H9 (cell line): ENCODE results near the gene VASP. TPM values are rescaled to one million over a fixed set of nuclear protein-coding genes. Genes with fewer than 3 reads are reported as not detected.

Experiments used
- DNase-seq: peaks from one replicate; pipeline ENCODE4 v3.0.0-alpha.2; 2017
- H2AFZ ChIP-seq: one replicate; pipeline ENCODE4 v1.6.1; 2013; ENCODE audit warnings: mild to moderate bottlenecking, low read length, control low read depth, moderate library complexity
- H2AK5ac ChIP-seq: 2 replicates; pipeline ENCODE4 v1.6.1; 2013; ENCODE audit warnings: low read length, control low read depth, mixed read lengths; ENCODE audit not compliant: insufficient read length
- H2BK120ac ChIP-seq: one replicate; pipeline ENCODE4 v1.6.1; 2013; ENCODE audit warnings: low read depth, mild to moderate bottlenecking, low read length, control low read depth, inconsistent platforms; ENCODE audit not compliant: poor library complexity, severe bottlenecking
- H2BK12ac ChIP-seq: 2 replicates; pipeline ENCODE4 v1.6.1; 2013; ENCODE audit warnings: low read length, control low read depth, mixed read lengths, low read depth; ENCODE audit not compliant: insufficient read length
- H2BK15ac ChIP-seq: 2 replicates; pipeline ENCODE4 v1.6.1; 2013; ENCODE audit warnings: low read depth, low read length, control low read depth
- H2BK20ac ChIP-seq: one replicate; pipeline ENCODE4 v1.6.1; 2013; ENCODE audit warnings: low read depth, mild to moderate bottlenecking, low read length, control low read depth, inconsistent platforms; ENCODE audit not compliant: poor library complexity, severe bottlenecking
- H2BK5ac ChIP-seq: 2 replicates; pipeline ENCODE4 v1.6.1; 2013; ENCODE audit warnings: low read length, control low read depth, mixed read lengths; ENCODE audit not compliant: insufficient read length
- H3K14ac ChIP-seq: 2 replicates; pipeline ENCODE4 v1.6.1; 2013; ENCODE audit warnings: low read length, control low read depth; ENCODE audit not compliant: insufficient read depth
- H3K18ac ChIP-seq: 2 replicates; pipeline ENCODE4 v1.6.1; 2013; ENCODE audit warnings: low read depth, mild to moderate bottlenecking, mixed read lengths, low read length, control low read depth; ENCODE audit not compliant: insufficient read length
- H3K23ac ChIP-seq: 2 replicates; pipeline ENCODE4 v1.6.1; 2013; ENCODE audit warnings: low read length, control low read depth, mixed read lengths, low read depth; ENCODE audit not compliant: insufficient read length
- H3K23me2 ChIP-seq: 2 replicates; pipeline ENCODE4 v1.6.1; 2013; ENCODE audit warnings: low read depth, mild to moderate bottlenecking, mixed read lengths, low read length, control low read depth; ENCODE audit not compliant: insufficient read length, poor library complexity, severe bottlenecking
- H3K27ac ChIP-seq: 2 replicates; pipeline ENCODE4 v1.5.1; 2013; ENCODE audit warnings: low read length, control low read depth, mixed read lengths, low read depth; ENCODE audit not compliant: insufficient read length
- H3K27me3 ChIP-seq: 2 replicates; pipeline ENCODE4 v1.6.1; 2013; ENCODE audit warnings: low read length, control low read depth, inconsistent platforms; ENCODE audit not compliant: insufficient read depth
- H3K4ac ChIP-seq: 2 replicates; pipeline ENCODE4 v1.6.1; 2013; ENCODE audit warnings: low read depth, mild to moderate bottlenecking, control low read depth, inconsistent platforms, low read length, moderate library complexity
- H3K4me1 ChIP-seq: 2 replicates; pipeline ENCODE4 v1.6.1; 2013; ENCODE audit warnings: low read length, control low read depth, inconsistent platforms; ENCODE audit not compliant: insufficient read depth
- H3K4me2 ChIP-seq: 2 replicates; pipeline ENCODE4 v1.6.1; 2013; ENCODE audit warnings: low read length, control low read depth, mixed read lengths; ENCODE audit not compliant: insufficient read length, insufficient read depth
- H3K56ac ChIP-seq: 2 replicates; pipeline ENCODE4 v1.6.1; 2013; ENCODE audit warnings: low read depth, mild to moderate bottlenecking, mixed read lengths, low read length, control low read depth; ENCODE audit not compliant: insufficient read length
- H3K79me1 ChIP-seq: 2 replicates; pipeline ENCODE4 v1.6.1; 2013; ENCODE audit warnings: low read depth, mild to moderate bottlenecking, moderate library complexity, low read length, control low read depth, inconsistent platforms; ENCODE audit not compliant: insufficient read depth, poor library complexity, severe bottlenecking
- H3K79me2 ChIP-seq: 2 replicates; pipeline ENCODE4 v1.6.1; 2013; ENCODE audit warnings: low read length, control low read depth, inconsistent platforms; ENCODE audit not compliant: insufficient read depth
- H3K9ac ChIP-seq: 2 replicates; pipeline ENCODE4 v1.6.1; 2013; ENCODE audit warnings: low read length, control low read depth, mixed read lengths; ENCODE audit not compliant: insufficient read length; ENCODE audit errors: extremely low read depth
- H3K9me3 ChIP-seq: one replicate; pipeline ENCODE4 v1.6.1; 2013; ENCODE audit warnings: low read depth, low read length, inconsistent platforms; ENCODE audit not compliant: control insufficient read depth
- H3T11ph ChIP-seq: one replicate; pipeline ENCODE4 v1.6.1; 2013; ENCODE audit warnings: mild to moderate bottlenecking, low read length, control low read depth, inconsistent platforms
- H4K20me1 ChIP-seq: one replicate; pipeline ENCODE4 v1.6.1; 2013; ENCODE audit not compliant: control insufficient read depth, insufficient read length, insufficient read depth
- H4K5ac ChIP-seq: 2 replicates; pipeline ENCODE4 v1.6.1; 2013; ENCODE audit warnings: low read depth, mild to moderate bottlenecking, mixed read lengths, low read length, control low read depth; ENCODE audit not compliant: insufficient read length
- H4K8ac ChIP-seq: replicated peaks from 2 replicates; pipeline ENCODE4 v1.6.1; 2013; ENCODE audit warnings: low read length, control low read depth, mixed read lengths, low read depth; ENCODE audit not compliant: insufficient read length
- H4K91ac ChIP-seq: 2 replicates; pipeline ENCODE4 v1.6.1; 2013; ENCODE audit warnings: low read depth, mild to moderate bottlenecking, moderate library complexity, mixed read lengths, low read length, control low read depth; ENCODE audit not compliant: insufficient read length
- H3K27ac Mint-ChIP-seq, 3 experiments: 2 replicates in 2 of 3; 3 replicates in 1 of 3; pipeline ENCODE4 v1.8.0; 2020 to 2021; ENCODE audit warnings: mixed read lengths in 3 of 3, mild to moderate bottlenecking in 1 of 3, moderate library complexity in 1 of 3
- H3K27me3 Mint-ChIP-seq: 2 replicates; pipeline ENCODE4 v1.8.0; 2021; ENCODE audit warnings: low read depth, mild to moderate bottlenecking, moderate library complexity, mixed read lengths
- H3K36me3 Mint-ChIP-seq, 3 experiments: 2 replicates in 2 of 3; 3 replicates in 1 of 3; pipeline ENCODE4 v1.8.0; 2020 to 2021; ENCODE audit warnings: low read depth in 3 of 3, mixed read lengths in 3 of 3; ENCODE audit not compliant: insufficient read depth in 1 of 3
- H3K4me1 Mint-ChIP-seq, 2 experiments: 2 replicates each; pipeline ENCODE4 v1.8.0; 2020; ENCODE audit warnings: mixed read lengths in 2 of 2
- H3K4me3 Mint-ChIP-seq, 2 experiments: 2 replicates in 1 of 2; 3 replicates in 1 of 2; pipeline ENCODE4 v1.8.0; 2020 to 2021; ENCODE audit warnings: mild to moderate bottlenecking in 2 of 2, mixed read lengths in 2 of 2, moderate library complexity in 1 of 2
- H3K9me3 Mint-ChIP-seq, 2 experiments: 2 replicates in 1 of 2; 3 replicates in 1 of 2; pipeline ENCODE4 v1.8.0; 2020; ENCODE audit warnings: mild to moderate bottlenecking in 2 of 2, mixed read lengths in 2 of 2, moderate library complexity in 1 of 2
- CTCF ChIP-seq: fragments of 200-600 bp; sonication (generic); conservative IDR thresholded peaks from 3 replicates; pipeline ENCODE4 v1.8.0; 2021; ENCODE audit warnings: antibody characterized with exemption, mild to moderate bottlenecking
- WGBS: extraction: QIAGEN DNeasy Blood & Tissue Kit; methylation state at CpG from one replicate; pipeline ENCODE4 v1.1.7; 2013; ENCODE audit warnings: missing lambda C conversion rate, low lambda C conversion rate, mixed read lengths; ENCODE audit not compliant: insufficient read length; ENCODE audit errors: extremely low coverage; 5-methylcytosine and 5-hydroxymethylcytosine counted together
- total RNA-seq: library from RNA; stranded (reverse); gene quantifications from 2 replicates; pipeline ENCODE4 v1.2.1, GENCODE V29; 2021

The VASP gene
- total RNA-seq, 1 experiment from 2014 or later: 157 TPM

DNA sequence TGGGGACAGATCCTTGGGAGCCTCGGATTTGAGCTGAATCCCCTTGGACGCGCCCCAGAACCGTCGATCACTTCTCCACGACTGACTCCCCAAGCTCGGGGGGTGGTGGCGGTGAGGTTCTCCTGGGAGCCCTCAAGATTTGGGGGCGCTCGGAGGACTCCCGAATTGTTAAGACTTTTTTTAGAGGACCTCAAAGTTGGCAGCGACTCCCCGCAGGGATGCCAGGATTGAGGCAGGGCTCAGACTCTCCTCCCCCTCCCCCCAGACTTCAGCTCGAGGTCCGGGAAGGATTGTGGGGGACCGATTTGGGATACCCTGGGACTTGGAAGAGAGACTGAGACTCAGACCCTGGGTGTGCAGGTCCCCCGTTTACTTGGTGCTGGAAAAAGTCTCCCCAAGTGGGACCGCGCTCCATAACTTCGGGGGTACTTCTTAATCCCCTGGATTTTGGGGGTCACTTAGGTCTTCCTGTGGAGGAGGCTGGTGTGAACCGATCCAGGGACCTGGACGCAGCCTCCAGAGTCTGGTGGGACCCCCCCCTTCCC, 665 bp downstream of the VASP start:
- Histone ChIP-seq H2AK5ac (no peak overlapping the region), H3K14ac (peak overlapping the region; percentile 54), H3K23ac (no peak overlapping the region), H3K18ac (peak overlapping the region; percentile 75), H3K27me3 (no peaks in the 10 kb centered on the region), H3K79me1 (peaks cover 12% of the 10 kb centered on the region), H3K9ac (peak overlapping the region; percentile 69), H2BK5ac (no peak overlapping the region), H4K8ac (no peak overlapping the region), H4K20me1 (no peaks in the 10 kb centered on the region), H2AFZ (no peak overlapping the region), H3K56ac (no peak overlapping the region), H4K5ac (no peak overlapping the region), H3K4me2 (peak overlapping the region; percentile 88), H3K23me2 (peaks cover 20% of the 10 kb centered on the region), H3K9me3 (no peaks in the 10 kb centered on the region), H3K79me2 (peaks cover 36% of the 10 kb centered on the region; the same call in 1 of the 2 replicates), H2BK20ac (no peak overlapping the region), H2BK15ac (no peak overlapping the region), H3K27ac (no peak overlapping the region), H2BK12ac (no peak overlapping the region), H2BK120ac (no peak overlapping the region), H3T11ph (no peak overlapping the region), H4K91ac (no peak overlapping the region), H3K4ac (no peak overlapping the region; the same call in 1 of the 2 replicates), H3K4me1 (no peaks in the 10 kb centered on the region; the same call in 1 of the 2 replicates)
- Mint-ChIP-seq H3K36me3 (peaks cover 0 to 23% (median 7%) of the 10 kb centered on the region in 3 experiments; a peak in 5 of 7 replicates), H3K9me3 (no peaks in the 10 kb centered on the region; a peak in 1 of 5 replicates), H3K27me3 (no peaks in the 10 kb centered on the region), H3K4me3 (peak overlapping the region; percentile 81 to 90), H3K27ac (peak overlapping the region; percentile 44; a peak in 2 of 7 replicates), H3K4me1 (peaks cover 16 to 24% of the 10 kb centered on the region in 2 experiments)
- TF ChIP-seq CTCF: no peak
- WGBS: no CpG with 5 or more reads among the region's 22 CpGs
- no peak for DNase-seq
